Dendritic cell treated with granulocyte-macrophage colony-stimulating factor and Interleukin-4, amounts not matched to agents 40 ng/mL and 50 ng/mL, for 4 days (primary cell): ENCODE data around the gene ITPR2.
"Not testable (repeated sequence)": the region's sequence is repeated elsewhere in the genome, so short reads cannot be mapped to it uniquely, and the experiment has no call there.

Experiments
- H3K27ac Mint-ChIP-seq: one replicate; pipeline ENCODE4 v1.8.0; 2022; ENCODE audit warnings: mild to moderate bottlenecking, mixed read lengths
- H3K27me3 Mint-ChIP-seq: one replicate; pipeline ENCODE4 v1.8.0; 2022; ENCODE audit warnings: mild to moderate bottlenecking, mixed read lengths
- H3K36me3 Mint-ChIP-seq: one replicate; pipeline ENCODE4 v1.8.0; 2022; ENCODE audit warnings: low read depth, mixed read lengths
- H3K4me1 Mint-ChIP-seq: one replicate; pipeline ENCODE4 v1.8.0; 2022; ENCODE audit warnings: low read depth, mixed read lengths
- H3K4me3 Mint-ChIP-seq: one replicate; pipeline ENCODE4 v1.8.0; 2022; ENCODE audit warnings: mild to moderate bottlenecking, moderate library complexity, mixed read lengths
- H3K9me3 Mint-ChIP-seq: one replicate; pipeline ENCODE4 v1.8.0; 2022; ENCODE audit warnings: mixed read lengths
- intact Hi-C: fragments of 100-400 bp; cut with micrococcal nuclease; formaldehyde crosslinking; loops from one replicate; pipeline ENCODE4 v1.15.0; 2022

ITPR2 gene

GRCh38 chr12:26654623-26655022, 178.4 kb downstream of the ITPR2 start:
- H3K4me3 Mint-ChIP-seq = no peak overlapping the region
- peaks cover 96% of the 10 kb centered on the region for H3K36me3 Mint-ChIP-seq
- H3K9me3 Mint-ChIP-seq = peaks cover 13% of the 10 kb centered on the region
- intact Hi-C loops = loop anchor here (5.0 kb wide), 1 partner anchor 557 kb away; no protein-coding TSS in a partner anchor
- peaks cover under 1% of the 10 kb centered on the region for H3K4me1 Mint-ChIP-seq
- H3K27ac Mint-ChIP-seq = no peak overlapping the region
- H3K27me3 Mint-ChIP-seq = no peaks in the 10 kb centered on the region

- intact Hi-C loops = loop anchor here (5.0 kb wide), 1 partner anchor 554 kb away; no protein-coding TSS in a partner anchor
- no peak overlapping the region for H3K27ac Mint-ChIP-seq
- peaks cover 13% of the 10 kb centered on the region for H3K9me3 Mint-ChIP-seq
- H3K36me3 Mint-ChIP-seq = peaks cover 99% of the 10 kb centered on the region
- H3K4me1 Mint-ChIP-seq = peaks cover 8% of the 10 kb centered on the region
- H3K4me3 Mint-ChIP-seq = no peak overlapping the region
- no peaks in the 10 kb centered on the region for H3K27me3 Mint-ChIP-seq
These were observed 181.3 kb downstream of the ITPR2 start for GRCh38 chr12:26651566-26652188.

- Mint-ChIP-seq H3K27me3 (no peaks in the 10 kb centered on the region), H3K27ac (no peak overlapping the region), H3K9me3 (peaks cover 13% of the 10 kb centered on the region), H3K4me1 (peaks cover 8% of the 10 kb centered on the region), H3K36me3 (peaks cover 99% of the 10 kb centered on the region), H3K4me3 (no peak overlapping the region)
- intact Hi-C loops = loop anchor here (5.0 kb wide), 1 partner anchor 554 kb away; no protein-coding TSS in a partner anchor
These were observed 182.0 kb downstream of the ITPR2 start for GRCh38 chr12:26651036-26651435.

- Mint-ChIP-seq H3K9me3 (peaks cover 13% of the 10 kb centered on the region), H3K4me3 (no peak overlapping the region), H3K36me3 (peaks cover 99% of the 10 kb centered on the region), H3K4me1 (peaks cover 8% of the 10 kb centered on the region), H3K27me3 (no peaks in the 10 kb centered on the region), H3K27ac (no peak overlapping the region)
- intact Hi-C loops = no loop called here
These were observed 184.0 kb downstream of the ITPR2 start for GRCh38 chr12:26648999-26649398.

- Mint-ChIP-seq H3K36me3 (peaks cover 99% of the 10 kb centered on the region), H3K4me1 (peaks cover 8% of the 10 kb centered on the region), H3K9me3 (peaks cover 13% of the 10 kb centered on the region), H3K27me3 (no peaks in the 10 kb centered on the region), H3K27ac (no peak overlapping the region), H3K4me3 (no peak overlapping the region)
- intact Hi-C loops = no loop called here
These were observed 184.4 kb downstream of the ITPR2 start for GRCh38 chr12:26648584-26648983.

- no peak overlapping the region for H3K27ac Mint-ChIP-seq
- peaks cover 8% of the 10 kb centered on the region for H3K4me1 Mint-ChIP-seq
- intact Hi-C loops = no loop called here
- H3K4me3 Mint-ChIP-seq = no peak overlapping the region
- H3K27me3 Mint-ChIP-seq = no peaks in the 10 kb centered on the region
- peaks cover 13% of the 10 kb centered on the region for H3K9me3 Mint-ChIP-seq
- H3K36me3 Mint-ChIP-seq = peaks cover 99% of the 10 kb centered on the region
These were observed 184.9 kb downstream of the ITPR2 start for GRCh38 chr12:26648066-26648465.

GRCh38 chr12:26647088-26647487, 185.9 kb downstream of the ITPR2 start:
- H3K27ac Mint-ChIP-seq = no peak overlapping the region
- peaks cover 8% of the 10 kb centered on the region for H3K4me1 Mint-ChIP-seq
- no peaks in the 10 kb centered on the region for H3K27me3 Mint-ChIP-seq
- peaks cover 96% of the 10 kb centered on the region for H3K36me3 Mint-ChIP-seq
- H3K9me3 Mint-ChIP-seq = peaks cover 10% of the 10 kb centered on the region
- intact Hi-C loops = no loop called here
- H3K4me3 Mint-ChIP-seq = no peak overlapping the region

- Mint-ChIP-seq H3K4me3 (no peak overlapping the region), H3K27ac (no peak overlapping the region), H3K36me3 (peaks cover 93% of the 10 kb centered on the region), H3K9me3 (peaks cover 5% of the 10 kb centered on the region), H3K4me1 (peaks cover 8% of the 10 kb centered on the region), H3K27me3 (no peaks in the 10 kb centered on the region)
- intact Hi-C loops = no loop called here
These were observed 186.4 kb downstream of the ITPR2 start for GRCh38 chr12:26646571-26646970.

GRCh38 chr12:26644376-26644775, 188.6 kb downstream of the ITPR2 start:
- H3K27me3 Mint-ChIP-seq, intact Hi-C loops, H3K27ac Mint-ChIP-seq, H3K4me3 Mint-ChIP-seq, H3K4me1 Mint-ChIP-seq, H3K9me3 Mint-ChIP-seq: not testable (repeated sequence)
- peaks cover 85% of the 10 kb centered on the region for H3K36me3 Mint-ChIP-seq

GRCh38 chr12:26643532-26644315, 189.3 kb downstream of the ITPR2 start:
- Mint-ChIP-seq H3K4me1 (no peaks in the 10 kb centered on the region), H3K27ac (no peak overlapping the region), H3K4me3 (no peak overlapping the region), H3K27me3 (no peaks in the 10 kb centered on the region), H3K9me3 (no peaks in the 10 kb centered on the region), H3K36me3 (peaks cover 84% of the 10 kb centered on the region)
- intact Hi-C loops = no loop called here

- Mint-ChIP-seq H3K4me1 (no peaks in the 10 kb centered on the region), H3K9me3 (no peaks in the 10 kb centered on the region), H3K27me3 (no peaks in the 10 kb centered on the region), H3K27ac (no peak overlapping the region), H3K4me3 (no peak overlapping the region), H3K36me3 (peaks cover 80% of the 10 kb centered on the region)
- intact Hi-C loops = no loop called here
These were observed 190.6 kb downstream of the ITPR2 start for GRCh38 chr12:26642361-26642760.

GRCh38 chr12:26636710-26637328, 196.2 kb downstream of the ITPR2 start:
- H3K9me3 Mint-ChIP-seq = no peaks in the 10 kb centered on the region
- no peak overlapping the region for H3K4me3 Mint-ChIP-seq
- intact Hi-C loops = no loop called here
- peaks cover 75% of the 10 kb centered on the region for H3K36me3 Mint-ChIP-seq
- H3K27me3 Mint-ChIP-seq = no peaks in the 10 kb centered on the region
- H3K4me1 Mint-ChIP-seq = no peaks in the 10 kb centered on the region
- no peak overlapping the region for H3K27ac Mint-ChIP-seq

GRCh38 chr12:26633591-26634210, 199.3 kb downstream of the ITPR2 start:
- intact Hi-C loops = no loop called here
- Mint-ChIP-seq H3K4me3 (no peak overlapping the region), H3K36me3 (peaks cover 80% of the 10 kb centered on the region), H3K27me3 (no peaks in the 10 kb centered on the region), H3K9me3 (no peaks in the 10 kb centered on the region), H3K4me1 (no peaks in the 10 kb centered on the region), H3K27ac (no peak overlapping the region)

GRCh38 chr12:26632756-26633155, 200.2 kb downstream of the ITPR2 start:
- Mint-ChIP-seq H3K9me3 (no peaks in the 10 kb centered on the region), H3K36me3 (peaks cover 80% of the 10 kb centered on the region), H3K27me3 (no peaks in the 10 kb centered on the region), H3K27ac (no peak overlapping the region), H3K4me1 (no peaks in the 10 kb centered on the region), H3K4me3 (no peak overlapping the region)
- intact Hi-C loops = no loop called here
